Posterior vena cava (tissue), 2 donors: ENCODE measurements around the gene HCRTR1. TPM values are rescaled to one million over a fixed set of nuclear protein-coding genes. Genes with fewer than 3 reads are reported as not detected.

ENCODE experiments used
- DNase-seq: peaks from one replicate; pipeline ENCODE4 v3.0.0-alpha.2; 2020; ENCODE audit warnings: low spot score
- intact Hi-C, 2 donors: fragments of 100-400 bp; cut with DNase I; formaldehyde crosslinking; loops; one replicate each; pipeline versions ENCODE4 v1.14.1 to v1.14.2; 2022 to 2023
- total RNA-seq, 2 donors: library from RNA; stranded (reverse); fragmentation: NEBNext Ultra II Directional; extraction: Animal tissue kit (Norgen Biotek cat#: 25700); gene quantifications; one replicate each; pipeline ENCODE4 v1.2.1, GENCODE V29; 2021
- donor health status: DM: yes; HTN: yes; CAD: no.
- donor health status: DM: yes; HTN: yes; CAD: no.

HCRTR1 gene
- total RNA-seq, 2 donors from 2014 or later: not detected

GRCh38 chr1:31621498-31621820, 4.0 kb downstream of the HCRTR1 start:
- no peak for DNase-seq
- intact Hi-C loops: no loop called here

DNA sequence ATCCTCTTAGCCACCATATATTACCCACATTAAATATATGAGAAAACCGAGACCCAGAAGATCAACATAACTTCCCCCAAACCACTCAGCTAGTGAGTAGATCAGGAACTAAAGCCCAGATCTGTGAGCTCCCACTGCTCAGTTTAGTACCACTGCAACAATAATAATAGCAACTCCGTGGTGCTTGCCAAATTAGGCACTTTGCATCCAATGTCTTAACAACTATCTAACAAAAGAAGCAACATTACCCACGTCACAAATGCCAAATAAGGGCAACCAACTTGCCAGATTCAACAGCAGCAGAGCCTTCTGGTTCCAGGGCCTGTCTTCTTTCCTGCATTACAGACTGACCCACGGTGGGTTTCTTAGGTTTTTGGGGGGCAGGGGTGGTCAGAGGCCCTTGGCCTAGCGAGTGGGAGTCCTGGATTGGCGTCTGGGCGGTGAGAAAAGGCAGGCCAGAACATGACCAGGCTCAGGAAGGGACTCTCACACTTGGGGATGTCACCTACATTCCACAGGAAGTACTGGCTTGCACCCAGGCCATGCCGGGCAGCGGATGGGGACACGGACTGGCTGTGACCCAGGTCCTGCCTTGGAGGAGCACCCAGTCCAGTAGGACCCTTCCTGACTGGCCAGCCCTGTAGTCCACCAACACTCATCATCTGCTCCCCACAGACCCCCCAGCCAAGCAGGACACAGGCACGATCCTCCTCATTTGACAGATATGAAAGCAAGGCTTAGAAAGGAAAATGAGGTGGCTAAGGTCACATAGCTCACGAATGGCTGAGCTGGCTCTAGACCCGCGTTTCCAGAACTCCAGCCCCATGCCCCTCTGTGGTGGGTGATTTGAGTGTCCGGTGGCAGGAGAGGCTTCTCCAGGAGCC, 4.6 kb downstream of the HCRTR1 start:
- intact Hi-C loops: no loop called here
- no peak for DNase-seq

GRCh38 chr1:31623365-31623764, 5.9 kb downstream of the HCRTR1 start:
- peak; percentile 57 for DNase-seq
- intact Hi-C loops: no loop called here

- intact Hi-C loops: no loop called here
- peak; percentile 68 for DNase-seq
Measured at GRCh38 chr1:31624309-31624708, 6.8 kb downstream of the HCRTR1 start.

DNA sequence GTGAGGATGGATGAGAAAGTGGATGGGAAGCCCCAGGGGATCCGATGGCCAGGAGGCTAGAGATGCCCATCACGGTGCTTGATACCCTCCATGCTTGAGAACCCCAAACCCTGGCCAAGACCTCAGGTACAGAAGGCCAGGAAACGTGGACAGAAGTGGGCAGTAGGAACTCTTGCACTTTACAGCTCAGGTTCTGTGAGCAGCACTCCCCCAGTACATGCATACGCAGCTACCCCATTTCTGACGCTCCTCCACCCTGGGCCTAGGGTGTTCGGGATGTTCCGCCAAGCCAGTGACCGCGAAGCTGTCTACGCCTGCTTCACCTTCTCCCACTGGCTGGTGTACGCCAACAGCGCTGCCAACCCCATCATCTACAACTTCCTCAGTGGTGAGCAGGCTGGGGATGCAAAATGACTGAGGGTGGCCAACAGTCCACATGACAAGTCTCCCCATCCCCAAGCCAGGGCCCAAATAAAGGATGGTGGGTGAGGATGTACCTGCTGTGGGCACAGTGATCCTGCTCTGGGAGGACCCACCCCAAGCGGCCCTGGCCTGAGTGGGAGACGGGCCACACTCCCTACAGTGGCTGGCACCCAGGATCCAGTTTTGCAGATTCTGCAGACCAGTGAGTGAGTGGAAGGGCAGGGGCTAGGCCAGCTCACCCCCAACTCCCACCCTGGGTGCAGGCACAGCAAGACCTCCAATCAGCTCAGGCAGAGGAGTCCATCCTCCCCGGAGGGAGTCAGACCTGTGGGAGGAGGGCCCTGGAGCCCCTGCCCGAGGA, 7.4 kb downstream of the HCRTR1 start:
- peak; percentile 79 for DNase-seq
- intact Hi-C loops: no loop called here

DNA sequence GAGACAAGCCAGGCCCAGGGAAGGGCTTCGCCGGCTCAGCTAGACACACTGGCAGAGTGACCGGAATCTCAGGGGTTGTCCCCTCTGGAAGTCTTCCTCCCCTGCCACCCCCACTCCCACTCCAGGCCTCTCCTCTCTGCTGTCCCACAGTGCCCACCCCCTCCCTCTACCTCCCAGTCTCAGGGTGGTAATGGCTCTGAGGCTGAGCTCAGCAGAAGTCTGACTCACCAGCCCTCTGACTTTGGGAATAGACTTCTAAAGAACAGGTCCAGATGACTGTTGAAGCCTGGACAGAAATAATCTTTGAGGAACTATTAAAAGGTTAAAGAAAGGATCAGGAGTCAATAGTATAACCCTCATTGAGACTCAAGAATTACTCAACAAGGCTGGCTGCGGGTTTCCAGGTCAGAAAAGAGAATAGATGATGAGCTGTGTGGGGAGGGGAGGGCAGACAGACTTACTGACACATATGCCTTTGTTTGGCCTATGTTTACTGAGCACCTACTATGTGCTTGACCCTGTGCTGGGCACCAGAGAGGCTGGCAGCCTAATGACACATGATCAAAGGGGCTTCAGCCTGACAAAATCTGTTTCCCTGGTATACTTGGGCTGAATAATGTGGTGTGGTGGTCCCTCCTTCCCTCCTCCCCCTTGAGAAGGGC, 8.2 kb downstream of the HCRTR1 start:
- DNase-seq: peak; percentile 76
- intact Hi-C loops: no loop called here

- DNase-seq: peak; percentile 82
- intact Hi-C loops: no loop called here
Measured at GRCh38 chr1:31626223-31627207, 9.0 kb downstream of the HCRTR1 start.

DNA sequence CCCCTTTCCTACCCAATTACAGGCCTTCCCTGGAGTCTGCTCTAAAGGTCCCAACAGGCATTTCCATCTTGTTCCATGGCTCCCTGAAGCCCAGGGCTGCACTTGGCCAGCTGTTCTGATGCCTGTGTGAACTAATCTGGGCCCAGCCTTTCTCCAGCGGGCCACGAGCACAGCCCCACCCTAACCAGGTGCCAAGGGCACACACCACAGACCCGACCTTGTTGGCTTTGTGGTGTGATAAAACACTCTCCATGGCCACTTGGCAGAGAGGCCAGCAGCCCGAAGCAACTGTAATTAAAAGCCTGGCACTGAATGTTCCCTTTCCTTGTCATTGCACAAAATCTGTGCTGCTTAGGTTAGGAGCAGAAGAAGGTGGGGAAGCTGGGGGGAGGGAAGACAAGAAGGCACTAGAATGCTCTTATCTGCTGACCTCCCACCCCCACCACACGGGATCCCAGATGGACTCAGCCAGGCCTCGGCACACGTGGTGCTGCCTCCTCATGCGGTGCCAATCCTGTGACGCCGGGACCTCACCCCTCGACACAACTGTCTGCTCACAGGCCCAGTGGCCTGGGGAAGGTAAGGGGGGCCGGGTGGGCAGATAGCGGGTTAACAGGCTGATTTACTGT, 9.9 kb downstream of the HCRTR1 start:
- peak; percentile 89 for DNase-seq
- intact Hi-C loops: no loop called here

DNA sequence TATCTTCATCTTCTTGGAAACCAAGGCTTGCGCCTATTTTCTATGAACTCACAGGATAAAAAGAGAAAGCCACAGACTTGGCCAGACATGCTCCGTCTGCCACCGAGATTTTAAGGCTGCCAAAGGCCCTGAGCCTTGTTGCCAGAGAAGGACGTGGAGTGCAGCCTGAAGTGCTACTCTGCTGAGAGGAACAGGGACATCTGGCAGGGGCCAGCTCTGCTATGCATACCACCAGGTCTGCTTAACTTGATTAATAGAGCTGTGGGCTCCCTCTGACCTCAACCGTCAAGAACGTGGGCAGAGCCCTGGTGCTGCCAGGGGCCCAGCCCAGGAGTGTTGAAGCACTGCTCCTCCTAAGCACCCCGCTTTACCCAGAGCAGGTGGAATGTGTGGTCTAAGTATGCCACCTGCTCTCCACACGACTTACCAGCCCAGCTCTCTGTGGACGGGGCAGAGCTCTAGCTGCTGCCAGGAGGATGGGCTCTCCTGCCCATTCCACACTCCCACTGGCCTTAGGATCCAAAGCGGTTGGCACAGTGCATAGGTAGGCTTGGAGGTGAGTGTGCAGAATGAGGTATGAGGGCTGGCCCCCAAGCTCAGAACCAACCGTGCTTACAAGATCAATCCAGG, 10.6 kb downstream of the HCRTR1 start:
- peak; percentile 78 for DNase-seq
- intact Hi-C loops: no loop called here

- intact Hi-C loops: no loop called here
- no peak for DNase-seq
Measured at GRCh38 chr1:31628931-31629556, 11.6 kb downstream of the HCRTR1 start.

DNA sequence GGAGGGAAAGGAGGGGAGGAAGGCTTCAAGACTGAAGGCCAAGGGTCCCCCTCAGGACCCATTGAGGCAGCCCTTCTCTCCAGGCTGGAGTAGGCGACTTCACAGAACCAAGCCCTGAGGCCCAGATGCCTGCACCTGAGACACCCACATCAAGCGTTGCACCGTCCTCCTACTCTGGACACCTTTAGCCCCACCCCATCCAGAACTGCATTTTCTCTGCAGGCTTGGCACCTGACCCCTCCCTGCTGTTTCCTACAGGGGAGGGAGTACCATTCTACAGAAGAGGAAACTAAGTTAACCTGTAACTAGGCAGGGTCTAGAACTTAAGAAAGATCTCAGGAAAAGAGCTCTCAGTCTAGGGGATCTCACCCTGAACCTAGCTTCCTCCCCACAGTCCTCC, 15.2 kb downstream of the HCRTR1 start:
- no peak for DNase-seq
- intact Hi-C loops: no loop called here

- intact Hi-C loops: no loop called here
- DNase-seq: no peak
Measured at GRCh38 chr1:31633117-31633516, 15.6 kb downstream of the HCRTR1 start.

- DNase-seq: no peak
- intact Hi-C loops: no loop called here
Measured at GRCh38 chr1:31637915-31638673, 20.6 kb downstream of the HCRTR1 start.

DNA sequence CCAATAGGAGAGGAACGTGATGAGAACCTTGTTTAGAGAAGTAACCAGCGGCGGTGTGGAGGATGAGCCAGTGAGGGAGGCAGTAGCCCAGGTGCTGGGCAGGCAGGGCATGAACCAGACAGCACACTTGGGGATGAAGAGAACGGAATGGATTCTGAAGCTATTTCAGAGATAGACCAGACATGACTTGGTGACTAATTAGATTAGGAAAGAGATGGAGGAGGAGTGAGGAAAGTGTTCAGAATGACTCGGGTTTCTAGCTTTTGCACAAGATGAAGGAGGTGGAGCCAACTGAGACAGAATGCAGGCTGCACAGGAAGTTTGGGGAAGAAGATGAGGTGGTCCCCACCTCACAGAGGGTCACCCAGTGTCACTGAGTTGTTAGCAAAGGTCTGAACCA, 22.1 kb downstream of the HCRTR1 start:
- no peak for DNase-seq
- intact Hi-C loops: no loop called here

- DNase-seq: no peak
- intact Hi-C loops: no loop called here
Measured at GRCh38 chr1:31640179-31640578, 22.7 kb downstream of the HCRTR1 start.

GRCh38 chr1:31640964-31641363, 23.5 kb downstream of the HCRTR1 start:
- DNase-seq: no peak
- intact Hi-C loops: no loop called here

- no peak for DNase-seq
- intact Hi-C loops: no loop called here
Measured at GRCh38 chr1:31642366-31642765, 24.9 kb downstream of the HCRTR1 start.
